ENCODE measurements around the gene LMTK2.

DNA sequence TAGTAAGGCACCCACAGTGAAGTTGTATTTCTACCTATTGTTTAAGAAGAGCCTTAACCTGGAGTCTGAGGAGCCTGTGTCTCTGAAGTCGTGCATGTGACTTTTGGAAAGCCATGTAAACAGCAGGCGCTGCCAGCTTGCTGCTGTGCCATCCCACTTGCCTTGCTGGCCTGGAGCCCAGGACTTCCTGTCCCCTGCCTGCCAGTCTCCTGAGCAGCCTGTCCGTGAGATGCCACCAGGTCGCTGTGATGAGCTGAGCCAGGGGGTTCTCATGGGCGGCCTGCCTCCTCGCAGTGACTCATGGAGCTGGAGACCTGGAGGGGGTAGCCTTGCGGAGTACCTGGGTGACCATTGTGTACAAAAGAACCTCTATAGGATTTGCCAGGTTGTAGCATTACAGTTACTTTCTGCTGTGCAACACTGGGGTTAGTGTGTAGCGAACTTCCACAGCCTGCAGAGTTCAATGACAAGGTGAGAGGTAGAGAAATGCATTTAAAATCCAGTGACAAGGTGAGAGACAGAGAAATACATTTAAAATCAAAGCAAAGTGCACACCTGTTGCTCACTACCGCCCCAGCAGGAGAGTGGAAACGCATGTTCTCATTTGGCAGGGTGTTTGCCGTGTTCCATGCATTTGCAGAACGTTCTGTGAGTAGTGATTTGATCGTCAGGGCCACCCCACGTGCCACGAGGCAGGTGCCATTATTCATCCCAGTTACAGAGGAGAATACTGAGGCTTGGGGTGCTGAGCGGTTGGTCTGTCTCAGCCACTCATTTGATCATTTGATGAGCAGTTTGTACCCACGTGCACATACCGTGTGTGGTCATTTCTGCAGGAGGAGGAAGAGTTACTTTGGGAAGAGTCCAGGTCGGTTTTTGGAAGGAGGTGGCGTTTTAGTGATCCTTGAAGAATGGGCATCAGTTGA, 67.9 kb downstream of the LMTK2 start:
- TF ChIP-seq, protein P1, sequence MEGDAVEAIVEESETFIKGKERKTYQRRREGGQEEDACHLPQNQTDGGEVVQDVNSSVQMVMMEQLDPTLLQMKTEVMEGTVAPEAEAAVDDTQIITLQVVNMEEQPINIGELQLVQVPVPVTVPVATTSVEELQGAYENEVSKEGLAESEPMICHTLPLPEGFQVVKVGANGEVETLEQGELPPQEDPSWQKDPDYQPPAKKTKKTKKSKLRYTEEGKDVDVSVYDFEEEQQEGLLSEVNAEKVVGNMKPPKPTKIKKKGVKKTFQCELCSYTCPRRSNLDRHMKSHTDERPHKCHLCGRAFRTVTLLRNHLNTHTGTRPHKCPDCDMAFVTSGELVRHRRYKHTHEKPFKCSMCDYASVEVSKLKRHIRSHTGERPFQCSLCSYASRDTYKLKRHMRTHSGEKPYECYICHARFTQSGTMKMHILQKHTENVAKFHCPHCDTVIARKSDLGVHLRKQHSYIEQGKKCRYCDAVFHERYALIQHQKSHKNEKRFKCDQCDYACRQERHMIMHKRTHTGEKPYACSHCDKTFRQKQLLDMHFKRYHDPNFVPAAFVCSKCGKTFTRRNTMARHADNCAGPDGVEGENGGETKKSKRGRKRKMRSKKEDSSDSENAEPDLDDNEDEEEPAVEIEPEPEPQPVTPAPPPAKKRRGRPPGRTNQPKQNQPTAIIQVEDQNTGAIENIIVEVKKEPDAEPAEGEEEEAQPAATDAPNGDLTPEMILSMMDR (conservative IDR thresholded peaks at IDR 0.05), result no peak
- TF ChIP-seq EZH2 (IDR thresholded peaks at IDR 0.05; ENCODE audit: low read depth), result no peak

Measured in PC-9 (cell line).